ENCODE measurements around the gene SVIL.
"Not testable (repeated sequence)": the region's sequence is repeated elsewhere in the genome, so short reads cannot be mapped to it uniquely, and the experiment has no call there.

SVIL gene

DNA sequence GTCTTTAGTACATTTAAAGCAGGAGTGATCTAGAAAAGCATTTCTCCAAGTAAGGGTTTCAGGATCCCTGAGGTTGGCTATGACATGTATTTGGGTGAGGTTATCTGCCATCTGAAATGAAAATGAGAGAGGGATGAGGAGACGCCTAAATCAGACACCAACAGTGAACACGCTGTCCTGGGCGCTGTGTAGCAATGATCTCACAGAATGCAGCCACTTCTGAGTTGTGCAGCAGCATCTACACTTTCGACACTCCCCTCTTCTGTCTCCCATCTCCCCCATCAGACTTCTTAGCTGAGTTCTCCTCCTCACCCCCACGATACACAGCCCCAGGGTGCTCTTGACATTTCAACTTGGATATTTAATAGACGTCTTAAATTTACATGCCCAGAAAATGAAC, 95.4 kb downstream of the SVIL start:
- TF ChIP-seq EZH2 (IDR thresholded peaks at IDR 0.05; ENCODE audit: borderline replicate concordance, low read length), result no peak
- TF ChIP-seq, protein P1, sequence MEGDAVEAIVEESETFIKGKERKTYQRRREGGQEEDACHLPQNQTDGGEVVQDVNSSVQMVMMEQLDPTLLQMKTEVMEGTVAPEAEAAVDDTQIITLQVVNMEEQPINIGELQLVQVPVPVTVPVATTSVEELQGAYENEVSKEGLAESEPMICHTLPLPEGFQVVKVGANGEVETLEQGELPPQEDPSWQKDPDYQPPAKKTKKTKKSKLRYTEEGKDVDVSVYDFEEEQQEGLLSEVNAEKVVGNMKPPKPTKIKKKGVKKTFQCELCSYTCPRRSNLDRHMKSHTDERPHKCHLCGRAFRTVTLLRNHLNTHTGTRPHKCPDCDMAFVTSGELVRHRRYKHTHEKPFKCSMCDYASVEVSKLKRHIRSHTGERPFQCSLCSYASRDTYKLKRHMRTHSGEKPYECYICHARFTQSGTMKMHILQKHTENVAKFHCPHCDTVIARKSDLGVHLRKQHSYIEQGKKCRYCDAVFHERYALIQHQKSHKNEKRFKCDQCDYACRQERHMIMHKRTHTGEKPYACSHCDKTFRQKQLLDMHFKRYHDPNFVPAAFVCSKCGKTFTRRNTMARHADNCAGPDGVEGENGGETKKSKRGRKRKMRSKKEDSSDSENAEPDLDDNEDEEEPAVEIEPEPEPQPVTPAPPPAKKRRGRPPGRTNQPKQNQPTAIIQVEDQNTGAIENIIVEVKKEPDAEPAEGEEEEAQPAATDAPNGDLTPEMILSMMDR (IDR thresholded peaks at IDR 0.05; ENCODE audit: low read length), result no peak

DNA sequence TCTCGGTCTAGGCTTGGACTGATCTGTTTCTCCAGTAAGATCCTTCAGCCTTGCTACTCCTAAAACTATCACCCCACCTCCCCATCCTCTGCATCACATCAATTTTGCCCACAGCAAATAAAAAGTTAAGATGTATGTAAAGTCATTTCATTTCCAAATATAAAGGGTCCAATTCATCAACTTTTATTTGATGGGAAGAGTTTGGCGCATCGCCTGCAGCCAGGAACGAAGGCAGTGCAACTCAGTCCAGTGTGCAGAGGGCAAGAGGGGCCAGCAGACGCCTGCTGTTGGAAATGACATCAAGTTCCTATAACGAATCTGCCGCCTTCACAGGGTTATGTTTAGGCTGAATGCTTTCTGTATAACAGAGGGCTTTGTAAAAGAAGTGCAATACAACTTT, 97.0 kb downstream of the SVIL start:
- Histone ChIP-seq H3K4me3 (ENCODE audit: low read depth, low read length, poor library complexity, severe bottlenecking) (no peak overlapping the region), H4K20me1 (ENCODE audit: insufficient read depth, low read length) (no peaks in the 10 kb centered on the region), H3K79me2 (ENCODE audit: insufficient read depth, low read length) (no peaks in the 10 kb centered on the region), H3K27me3 (ENCODE audit: insufficient read depth, low read length) (no peaks in the 10 kb centered on the region), H3K4me1 (ENCODE audit: insufficient read depth, low read length, severe bottlenecking) (no peaks in the 10 kb centered on the region), H2AFZ (ENCODE audit: low read length) (no peak overlapping the region), H3K9ac (ENCODE audit: low read length) (no peak overlapping the region), H3K4me2 (ENCODE audit: low read length) (no peak overlapping the region), H3K27ac (ENCODE audit: low read depth, low read length, poor library complexity, severe bottlenecking) (no peak overlapping the region), H3K9me3 (ENCODE audit: low read length) (no peaks in the 10 kb centered on the region), H3K9me2 (ENCODE audit: low read depth, low read length) (no peaks in the 10 kb centered on the region), H3F3A (ENCODE audit: insufficient read depth, low read length) (no peaks in the 10 kb centered on the region), H3K36me3 (ENCODE audit: insufficient read depth, low read length) (no peaks in the 10 kb centered on the region)
- no peak for TF ChIP-seq EZH2 (IDR thresholded peaks at IDR 0.05; ENCODE audit: borderline replicate concordance, low read length)
- TF ChIP-seq, protein P1 (IDR thresholded peaks at IDR 0.05; ENCODE audit: low read length), result no peak

More for the DNA sequence above, 95.4 kb downstream of the SVIL start:
- no peak overlapping the region for H2AFZ ChIP-seq (ENCODE audit: low read length)
- H3K27ac ChIP-seq (ENCODE audit: low read depth, low read length, poor library complexity, severe bottlenecking), result no peak overlapping the region
- no peaks in the 10 kb centered on the region for H4K20me1 ChIP-seq (ENCODE audit: insufficient read depth, low read length)
- H3K79me2 ChIP-seq (ENCODE audit: insufficient read depth, low read length), result no peaks in the 10 kb centered on the region
- no peaks in the 10 kb centered on the region for H3K4me1 ChIP-seq (ENCODE audit: insufficient read depth, low read length, severe bottlenecking)
- no peaks in the 10 kb centered on the region for H3K27me3 ChIP-seq (ENCODE audit: insufficient read depth, low read length)
- no peak overlapping the region for H3K9ac ChIP-seq (ENCODE audit: low read length)
- H3F3A ChIP-seq (ENCODE audit: insufficient read depth, low read length), result no peaks in the 10 kb centered on the region
- H3K36me3 ChIP-seq (ENCODE audit: insufficient read depth, low read length), result no peaks in the 10 kb centered on the region
- no peaks in the 10 kb centered on the region for H3K9me3 ChIP-seq (ENCODE audit: low read length)
- no peak overlapping the region for H3K4me2 ChIP-seq (ENCODE audit: low read length)
- no peaks in the 10 kb centered on the region for H3K9me2 ChIP-seq (ENCODE audit: low read depth, low read length)
- H3K4me3 ChIP-seq (ENCODE audit: low read depth, low read length, poor library complexity, severe bottlenecking), result no peak overlapping the region

DNA sequence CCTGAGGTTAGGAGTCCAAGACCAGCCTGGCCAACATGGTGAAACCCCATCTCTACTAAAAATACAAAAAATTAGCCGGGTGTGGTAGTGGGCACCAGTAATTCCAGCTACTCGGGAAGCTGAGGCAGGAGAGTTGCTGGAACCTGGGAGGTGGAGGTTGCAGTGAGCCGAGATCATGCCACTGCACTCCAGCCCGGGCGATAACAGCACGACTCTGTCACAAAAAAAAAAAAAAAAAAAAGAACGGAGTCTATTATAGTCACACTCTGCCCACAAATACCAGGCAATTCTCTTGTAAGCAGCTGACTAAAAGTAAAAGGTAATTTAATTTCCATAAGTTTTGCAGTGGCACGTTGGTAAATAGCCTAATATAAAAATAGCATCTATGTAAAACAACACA, 98.1 kb downstream of the SVIL start:
- not testable (repeated sequence) for H3K9ac ChIP-seq (ENCODE audit: low read length); H3K79me2 ChIP-seq (ENCODE audit: insufficient read depth, low read length); H3F3A ChIP-seq (ENCODE audit: insufficient read depth, low read length); H3K27ac ChIP-seq (ENCODE audit: low read depth, low read length, poor library complexity, severe bottlenecking); H2AFZ ChIP-seq (ENCODE audit: low read length); H3K4me2 ChIP-seq (ENCODE audit: low read length); H4K20me1 ChIP-seq (ENCODE audit: insufficient read depth, low read length); H3K9me3 ChIP-seq (ENCODE audit: low read length); H3K4me1 ChIP-seq (ENCODE audit: insufficient read depth, low read length, severe bottlenecking); H3K36me3 ChIP-seq (ENCODE audit: insufficient read depth, low read length); H3K9me2 ChIP-seq (ENCODE audit: low read depth, low read length); H3K4me3 ChIP-seq (ENCODE audit: low read depth, low read length, poor library complexity, severe bottlenecking); H3K27me3 ChIP-seq (ENCODE audit: insufficient read depth, low read length)

DNA sequence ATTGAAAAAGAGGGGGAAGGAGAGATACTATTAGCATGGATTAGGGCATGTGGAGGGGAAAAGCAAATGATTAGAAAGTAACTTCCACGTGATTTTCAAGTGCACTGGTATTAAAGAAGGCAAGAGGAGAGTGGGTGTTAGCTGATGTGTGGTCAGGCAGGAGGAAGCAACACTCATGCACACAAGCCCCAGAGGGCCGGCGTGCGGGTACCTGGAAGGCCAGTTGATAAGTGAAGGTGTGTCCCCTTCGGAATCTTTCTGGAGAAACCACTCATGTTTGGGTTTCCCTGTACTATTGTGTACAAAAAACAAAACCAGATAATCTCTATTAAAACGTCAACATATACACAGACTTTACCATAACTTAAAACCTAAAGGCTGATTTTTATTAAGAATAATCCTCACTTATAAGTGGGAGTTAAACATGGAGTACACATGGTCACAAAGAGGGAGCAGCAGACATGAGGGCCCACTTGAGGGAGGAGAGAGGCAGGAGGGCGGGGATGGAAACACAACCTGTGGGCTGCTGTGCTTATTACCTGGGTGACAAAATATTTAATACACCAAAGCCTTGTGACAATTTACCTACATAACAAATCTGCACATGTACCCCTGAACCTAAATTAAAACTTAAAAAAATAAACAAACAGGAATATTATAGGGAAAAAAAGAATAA, 98.9 kb downstream of the SVIL start:
- H3K4me2 ChIP-seq (ENCODE audit: low read length), result no peak overlapping the region
- no peak overlapping the region for H3K4me3 ChIP-seq (ENCODE audit: low read depth, low read length, poor library complexity, severe bottlenecking)

More for the DNA sequence above, 98.9 kb downstream of the SVIL start:
- no peaks in the 10 kb centered on the region for H3K36me3 ChIP-seq (ENCODE audit: insufficient read depth, low read length)
- no peak overlapping the region for H2AFZ ChIP-seq (ENCODE audit: low read length)
- no peak overlapping the region for H3K9ac ChIP-seq (ENCODE audit: low read length)
- H3K27me3 ChIP-seq (ENCODE audit: insufficient read depth, low read length), result no peaks in the 10 kb centered on the region
- H4K20me1 ChIP-seq (ENCODE audit: insufficient read depth, low read length), result no peaks in the 10 kb centered on the region
- no peaks in the 10 kb centered on the region for H3F3A ChIP-seq (ENCODE audit: insufficient read depth, low read length)
- H3K4me1 ChIP-seq (ENCODE audit: insufficient read depth, low read length, severe bottlenecking), result no peaks in the 10 kb centered on the region
- no peaks in the 10 kb centered on the region for H3K9me2 ChIP-seq (ENCODE audit: low read depth, low read length)
- TF ChIP-seq EZH2 (IDR thresholded peaks at IDR 0.05; ENCODE audit: borderline replicate concordance, low read length), result no peak
- TF ChIP-seq, protein P1 (IDR thresholded peaks at IDR 0.05; ENCODE audit: low read length), result no peak; the same call in 1 of the 2 replicates
- no peaks in the 10 kb centered on the region for H3K9me3 ChIP-seq (ENCODE audit: low read length)
- H3K79me2 ChIP-seq (ENCODE audit: insufficient read depth, low read length), result no peaks in the 10 kb centered on the region
- no peak overlapping the region for H3K27ac ChIP-seq (ENCODE audit: low read depth, low read length, poor library complexity, severe bottlenecking)

Data from OCI-LY1 (cell line).